HG03558 (cell line): ENCODE data around the gene ALMS1.
"Not testable (repeated sequence)": the region's sequence is repeated elsewhere in the genome, so short reads cannot be mapped to it uniquely, and the experiment has no call there.

Experiments
- ATAC-seq: cut with Tn5 transposase; IDR thresholded peaks from one replicate; pipeline ENCODE4 v1.9.1; 2021; ENCODE audit warnings: moderate number of reproducible peaks; ENCODE audit not compliant: unreplicated experiment; ENCODE audit errors: extremely low read depth

Gene ALMS1

DNA sequence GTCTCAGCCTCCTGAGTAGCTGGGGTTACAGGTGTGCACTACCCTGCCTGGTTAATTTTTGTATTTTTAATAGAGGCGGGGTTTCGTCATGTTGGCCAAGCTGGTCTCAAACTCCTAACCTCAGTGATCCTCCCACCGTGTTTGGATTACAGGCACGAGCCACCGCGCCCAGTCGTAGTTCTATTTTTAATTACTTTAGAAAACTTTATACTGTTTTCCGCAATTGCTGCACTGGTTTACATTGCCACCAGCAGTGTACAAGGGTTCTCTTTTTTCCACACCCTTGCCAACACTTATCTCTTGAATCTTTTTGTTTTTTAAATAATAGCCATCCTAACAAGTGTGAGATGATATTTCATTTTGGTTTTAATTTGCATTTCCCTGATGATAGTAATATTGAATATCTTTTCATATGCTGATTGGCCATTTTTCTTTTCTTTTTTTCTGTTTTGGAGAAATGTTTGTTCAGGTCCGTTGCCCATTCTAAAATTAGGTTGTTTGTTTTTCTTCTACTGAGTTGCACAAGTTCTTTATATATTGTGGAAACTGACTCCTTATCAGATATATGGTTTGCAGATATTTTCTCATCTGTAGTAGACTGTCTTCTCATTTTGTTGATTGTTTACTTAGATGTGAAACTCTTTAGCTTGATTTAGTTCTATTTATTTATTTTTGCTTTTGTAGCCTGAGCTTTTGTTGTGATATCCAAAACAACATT, 16.9 kb downstream of the ALMS1 start:
- ATAC-seq, result no peak

DNA sequence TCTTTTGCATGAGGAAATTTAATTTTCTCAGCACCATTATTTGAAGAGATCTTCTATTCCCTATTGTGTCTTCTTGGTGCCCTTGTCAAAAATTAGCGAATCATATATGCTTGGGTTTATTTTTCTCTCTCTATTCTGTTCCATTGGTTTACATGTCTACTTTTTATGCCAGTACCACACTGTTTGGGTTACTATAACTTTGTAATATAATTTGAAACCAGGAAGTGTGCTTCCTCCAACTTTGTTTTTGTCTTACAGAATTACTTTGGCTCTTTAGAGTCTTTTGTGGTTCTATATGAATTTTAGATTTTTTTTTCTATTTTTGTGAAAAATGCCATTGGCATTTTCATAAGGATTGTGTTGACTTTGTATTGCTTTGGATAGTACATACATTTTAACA, 17.6 kb downstream of the ALMS1 start:
- no peak for ATAC-seq

- no peak for ATAC-seq
Measured at GRCh38 chr2:73404409-73404808, 18.8 kb downstream of the ALMS1 start.

DNA sequence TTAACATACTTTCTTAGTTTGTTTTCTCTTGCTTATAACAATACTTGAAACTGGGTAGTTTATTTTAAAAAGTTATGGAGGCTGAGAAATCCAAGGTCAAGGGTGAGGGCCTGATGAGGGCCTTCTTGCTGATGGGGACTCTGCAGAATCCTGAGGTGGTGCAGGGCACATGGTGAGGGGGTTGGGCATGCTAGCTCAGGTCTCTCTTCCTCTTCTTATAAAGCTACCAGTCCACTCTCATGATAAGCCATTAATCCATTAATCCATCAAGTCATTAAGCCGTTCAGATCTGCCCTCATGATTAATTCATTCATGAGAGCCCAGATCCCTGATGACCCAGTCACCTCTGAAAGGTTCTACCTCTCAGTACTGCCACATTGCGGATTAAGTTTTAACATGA, 21.4 kb downstream of the ALMS1 start:
- no peak for ATAC-seq

DNA sequence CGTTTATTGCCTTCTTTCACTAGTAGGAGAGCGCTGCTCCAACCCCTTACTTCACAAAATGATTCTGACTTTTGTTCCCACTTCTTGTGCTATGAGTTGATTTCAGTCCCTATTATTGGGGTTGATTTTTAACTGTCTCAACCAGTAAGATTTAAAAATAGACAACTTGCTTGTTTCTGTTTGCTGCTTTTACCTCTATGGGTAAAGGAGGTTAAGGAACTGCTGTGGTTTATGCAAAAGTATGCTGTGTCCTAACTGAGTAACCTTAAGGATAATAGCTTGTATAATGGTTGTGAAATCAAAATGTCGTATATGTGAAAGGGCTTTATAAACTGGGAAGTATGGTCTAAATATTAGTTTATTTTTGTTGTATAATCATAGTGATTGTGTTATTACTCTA, 22.6 kb downstream of the ALMS1 start:
- no peak for ATAC-seq

DNA sequence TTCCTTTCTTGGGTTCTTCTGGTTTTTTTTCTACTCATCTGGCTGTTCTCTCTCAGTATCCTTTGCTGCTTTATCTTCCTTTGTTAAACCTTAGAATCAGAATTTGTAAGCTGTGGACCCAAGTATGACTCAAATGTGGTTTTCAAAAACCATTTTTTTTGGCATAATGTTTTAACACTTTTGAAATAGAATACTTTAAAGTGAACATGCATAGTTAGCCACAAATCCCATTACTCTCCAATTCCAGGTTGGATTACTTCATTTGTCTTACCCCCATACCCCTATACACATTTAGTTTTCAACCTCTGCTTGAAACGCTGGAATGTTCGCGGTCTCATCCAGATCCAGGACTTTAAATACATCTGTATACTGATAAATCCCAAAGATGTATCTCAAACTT, 29.1 kb downstream of the ALMS1 start:
- ATAC-seq, result no peak

DNA sequence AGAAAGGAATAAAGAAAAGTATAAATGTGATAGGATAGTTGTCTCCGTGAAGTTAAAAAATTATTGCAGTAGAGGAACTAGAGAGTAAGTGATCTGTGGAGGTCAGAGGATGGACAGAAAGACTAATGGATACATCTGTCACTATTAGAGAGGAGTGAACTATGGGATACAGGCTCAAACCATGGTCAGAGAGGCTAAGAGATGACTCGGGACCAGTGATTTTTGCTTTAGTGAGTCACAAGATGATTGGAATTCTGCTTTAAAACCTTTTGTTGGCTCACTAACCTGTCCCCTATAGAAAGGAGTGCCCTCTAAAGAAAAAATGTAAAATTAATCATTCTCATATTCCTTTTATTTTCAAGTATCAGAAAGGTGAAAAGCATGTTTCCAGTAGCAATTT, 30.3 kb downstream of the ALMS1 start:
- ATAC-seq, result no peak

GRCh38 chr2:73418343-73418742, 32.7 kb downstream of the ALMS1 start:
- no peak for ATAC-seq

- no peak for ATAC-seq
Measured at GRCh38 chr2:73423913-73424312, 38.3 kb downstream of the ALMS1 start.

GRCh38 chr2:73426176-73426575, 40.5 kb downstream of the ALMS1 start:
- ATAC-seq, result no peak

DNA sequence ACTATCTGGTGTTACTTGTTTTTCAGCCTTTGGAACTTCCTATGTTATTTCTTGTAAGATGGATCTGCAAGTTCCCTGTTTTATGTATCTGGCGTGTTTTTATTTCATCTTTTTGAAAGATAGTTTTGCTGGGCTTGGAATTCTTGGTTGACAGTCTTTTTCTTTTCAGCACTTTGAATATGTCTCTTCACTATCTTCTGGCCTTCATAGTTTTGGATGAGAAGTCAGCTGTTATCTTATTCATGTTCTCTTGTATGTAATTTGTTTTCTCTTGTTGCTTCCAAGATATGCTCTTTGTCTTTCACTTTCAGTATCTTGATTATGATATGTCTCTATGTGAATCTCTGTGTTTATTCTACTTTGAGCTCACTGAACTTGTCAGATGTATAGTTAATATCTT, 50.4 kb downstream of the ALMS1 start:
- no peak for ATAC-seq

DNA sequence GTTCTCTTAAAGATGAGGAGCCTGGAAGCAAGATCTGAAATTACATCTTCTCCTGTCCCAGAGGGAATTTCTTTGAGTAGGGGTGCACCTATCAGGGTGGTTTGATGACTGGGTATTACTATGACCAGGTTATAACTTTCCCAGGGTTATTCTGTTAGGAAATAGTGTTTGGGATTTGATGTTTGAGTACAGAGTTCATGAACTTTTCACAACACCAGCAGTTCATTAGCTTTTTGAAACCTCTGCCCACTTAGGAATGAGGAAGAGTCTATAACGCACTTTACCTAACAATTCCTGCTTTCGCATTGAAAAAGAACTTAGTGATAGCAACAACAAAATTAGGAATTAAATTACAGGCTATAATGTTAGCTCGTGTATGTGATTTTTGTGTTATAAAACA, 58.6 kb downstream of the ALMS1 start:
- no peak for ATAC-seq

- no peak for ATAC-seq
Measured at GRCh38 chr2:73448856-73449255, 63.2 kb downstream of the ALMS1 start.

DNA sequence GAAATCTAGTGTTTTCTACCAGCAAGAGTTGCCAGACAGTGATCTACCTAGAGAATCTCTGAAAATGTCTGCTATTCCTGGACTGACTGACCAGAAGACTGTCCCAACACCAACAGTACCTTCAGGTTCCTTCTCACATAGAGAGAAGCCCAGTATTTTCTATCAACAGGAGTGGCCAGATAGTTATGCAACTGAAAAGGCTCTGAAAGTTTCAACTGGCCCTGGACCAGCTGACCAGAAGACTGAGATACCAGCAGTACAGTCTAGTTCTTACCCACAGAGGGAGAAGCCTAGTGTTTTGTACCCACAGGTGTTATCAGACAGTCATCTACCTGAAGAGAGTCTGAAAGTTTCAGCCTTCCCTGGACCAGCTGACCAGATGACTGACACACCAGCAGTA, 63.8 kb downstream of the ALMS1 start:
- no peak for ATAC-seq

DNA sequence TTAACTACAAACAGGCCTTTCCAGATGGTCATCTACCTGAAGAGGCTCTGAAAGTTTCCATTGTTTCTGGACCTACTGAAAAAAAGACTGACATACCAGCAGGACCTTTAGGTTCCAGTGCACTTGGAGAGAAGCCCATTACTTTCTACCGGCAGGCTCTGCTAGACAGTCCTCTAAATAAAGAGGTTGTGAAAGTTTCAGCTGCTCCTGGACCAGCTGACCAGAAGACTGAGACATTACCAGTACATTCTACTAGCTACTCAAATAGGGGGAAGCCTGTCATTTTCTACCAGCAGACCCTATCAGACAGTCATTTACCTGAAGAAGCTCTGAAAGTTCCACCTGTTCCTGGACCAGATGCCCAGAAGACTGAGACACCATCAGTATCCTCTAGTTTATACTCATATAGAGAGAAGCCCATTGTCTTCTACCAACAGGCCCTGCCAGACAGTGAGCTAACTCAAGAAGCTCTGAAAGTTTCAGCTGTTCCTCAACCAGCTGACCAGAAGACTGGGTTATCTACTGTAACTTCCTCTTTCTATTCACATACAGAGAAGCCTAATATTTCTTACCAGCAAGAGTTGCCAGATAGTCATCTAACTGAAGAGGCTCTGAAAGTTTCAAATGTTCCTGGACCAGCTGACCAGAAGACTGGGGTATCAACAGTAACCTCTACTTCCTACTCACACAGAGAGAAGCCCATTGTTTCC, 65.8 kb downstream of the ALMS1 start:
- peak; percentile 93 for ATAC-seq

- ATAC-seq, result no peak
Measured at GRCh38 chr2:73457982-73458381, 72.3 kb downstream of the ALMS1 start.

DNA sequence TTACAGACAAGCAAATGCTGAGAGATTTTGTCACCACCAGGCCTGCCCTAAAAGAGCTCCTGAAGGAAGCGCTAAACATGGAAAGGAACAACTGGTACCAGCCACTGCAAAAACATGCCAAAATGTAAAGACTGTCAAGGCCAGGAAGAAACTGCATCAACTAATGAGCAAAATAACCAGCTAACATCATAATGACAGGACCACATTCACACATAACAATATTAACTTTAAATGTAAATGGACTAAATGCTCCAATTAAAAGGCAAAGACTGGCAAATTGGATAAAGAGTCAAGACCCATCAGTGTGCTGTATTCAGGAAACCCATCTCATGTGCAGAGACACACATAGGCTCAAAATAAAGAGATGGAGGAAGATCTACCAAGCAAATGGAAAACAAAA, 76.8 kb downstream of the ALMS1 start:
- not testable (repeated sequence) for ATAC-seq

DNA sequence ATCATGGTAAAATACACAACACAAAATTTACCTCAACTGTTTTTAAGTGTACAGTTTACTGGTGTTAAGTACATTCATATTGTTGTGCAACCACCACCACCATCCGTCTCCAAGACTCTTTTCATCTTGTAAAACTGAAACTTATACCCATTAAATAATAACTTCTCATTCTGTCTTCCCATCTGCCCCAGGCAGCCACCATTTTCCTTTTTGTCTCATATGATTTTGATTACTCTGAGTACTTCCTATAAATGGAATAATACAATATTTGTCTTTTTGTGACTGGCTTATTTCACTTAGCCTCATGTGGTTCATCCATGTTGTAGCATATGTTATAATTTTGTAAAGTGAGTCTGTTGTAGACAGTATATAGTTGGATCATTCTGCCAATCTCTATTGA, 82.7 kb downstream of the ALMS1 start:
- no peak for ATAC-seq

- ATAC-seq, result not testable (repeated sequence)
Measured at GRCh38 chr2:73483874-73484273, 98.2 kb downstream of the ALMS1 start.

- ATAC-seq, result no peak
Measured at GRCh38 chr2:73487112-73487657, 101.5 kb downstream of the ALMS1 start.

DNA sequence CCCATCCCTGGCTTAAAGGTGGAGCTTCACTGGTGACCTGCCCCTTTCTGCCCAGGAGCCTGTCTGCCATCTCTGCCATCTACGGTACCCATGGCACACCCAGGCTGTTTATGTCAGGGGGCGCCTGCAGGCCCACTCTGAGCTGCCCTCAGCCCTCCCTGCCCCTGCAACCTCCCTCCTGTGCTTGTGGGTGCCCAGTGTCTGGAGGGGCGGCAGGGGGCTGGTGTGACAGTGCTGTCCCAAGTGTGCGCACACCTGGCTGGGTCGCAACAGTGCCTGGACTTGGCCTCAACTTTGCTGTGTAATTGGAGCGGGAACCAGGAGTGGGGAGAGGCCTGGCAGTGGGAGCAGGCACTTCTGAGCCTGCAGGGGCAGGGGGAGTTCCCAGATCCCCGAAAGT, 102.4 kb downstream of the ALMS1 start:
- ATAC-seq, result no peak

- ATAC-seq, result no peak
Measured at GRCh38 chr2:73489053-73489452, 103.4 kb downstream of the ALMS1 start.
